IMR-90 (cell line): Measurements from ENCODE around the gene CMTR1. TPM values are rescaled to one million over a fixed set of nuclear protein-coding genes. Genes with fewer than 3 reads are reported as not detected.

Experiments used
- ATAC-seq: fragments of 200-7000 bp; cut with Tn5 transposase; 2 replicates; pipeline ENCODE4 v1.9.1; 2020; ENCODE audit warnings: low read depth, mild to moderate bottlenecking, moderate library complexity
- BruUV-seq: library from RNA; stranded (reverse); fragments of 400-500 nt; replicated peaks from 2 replicates; lab custom pipeline; 2021; lab: Mats Ljungman, UMichigan
- CTCF ChIA-PET: fragments of 300-600 bp; formaldehyde crosslinking; extraction: SDS; loops from one replicate; lab custom pipeline; 2021; ENCODE audit warnings: antibody characterized with exemption; lab: Yijun Ruan, JAX
- POLR2A ChIA-PET: fragments of 300-600 bp; sonication (Branson Sonifier 250); formaldehyde crosslinking; loops from one replicate; lab custom pipeline; 2022; ENCODE audit warnings: antibody characterized with exemption; ENCODE audit not compliant: unreplicated experiment; lab: Charles Lee
- DNase-seq: peaks from one replicate; pipeline ENCODE4 v3.0.0; 2013
- H2AFZ ChIP-seq: replicated peaks from 2 replicates; pipeline ENCODE3; 2013; ENCODE audit warnings: low read length, mild to moderate bottlenecking; ENCODE audit not compliant: poor library complexity
- H2AK5ac ChIP-seq: 2 replicates; pipeline ENCODE4 v1.6.1; 2013; ENCODE audit warnings: low read depth, low read length, inconsistent platforms
- H2AK9ac ChIP-seq: replicated peaks from 2 replicates; pipeline ENCODE3; 2013; ENCODE audit warnings: mild to moderate bottlenecking, low read depth, low read length, moderate library complexity; ENCODE audit not compliant: poor library complexity
- H2BK120ac ChIP-seq: 2 replicates; pipeline ENCODE4 v1.6.1; 2013; ENCODE audit warnings: low read depth, low read length, inconsistent platforms
- H2BK15ac ChIP-seq: 3 replicates; pipeline ENCODE4 v1.6.1; 2013; ENCODE audit warnings: low read depth, low read length, inconsistent platforms
- H2BK20ac ChIP-seq: 2 replicates; pipeline ENCODE4 v1.6.1; 2013; ENCODE audit warnings: low read depth, mild to moderate bottlenecking, inconsistent platforms, low read length, moderate library complexity
- H2BK5ac ChIP-seq: 2 replicates; pipeline ENCODE4 v1.6.1; 2013; ENCODE audit warnings: mild to moderate bottlenecking, low read depth, low read length, inconsistent platforms; ENCODE audit not compliant: poor library complexity, severe bottlenecking
- H3K14ac ChIP-seq: replicated peaks from 2 replicates; pipeline ENCODE4 v1.6.1; 2013; ENCODE audit warnings: low read depth, low read length, inconsistent platforms
- H3K18ac ChIP-seq: 2 replicates; pipeline ENCODE4 v1.6.1; 2013; ENCODE audit warnings: low read depth, low read length, control low read depth
- H3K23ac ChIP-seq: 2 replicates; pipeline ENCODE4 v1.6.1; 2013; ENCODE audit warnings: low read depth, low read length, inconsistent platforms
- H3K27ac ChIP-seq: 2 replicates; pipeline ENCODE4 v1.5.1; 2013; ENCODE audit warnings: mild to moderate bottlenecking, control low read depth, low read length; ENCODE audit not compliant: insufficient read depth
- H3K27me3 ChIP-seq: 2 replicates; pipeline ENCODE4 v1.6.1; 2013; ENCODE audit warnings: low read length; ENCODE audit not compliant: control insufficient read depth, insufficient read depth
- H3K36me3 ChIP-seq: 2 replicates; pipeline ENCODE4 v1.6.1; 2013; ENCODE audit warnings: low read length, mixed read lengths; ENCODE audit not compliant: control insufficient read depth, insufficient read depth
- H3K4ac ChIP-seq: 2 replicates; pipeline ENCODE4 v1.6.1; 2013; ENCODE audit warnings: low read depth, low read length, inconsistent platforms
- H3K4me1 ChIP-seq: 2 replicates; pipeline ENCODE4 v1.6.1; 2013; ENCODE audit warnings: low read length, mixed read lengths; ENCODE audit not compliant: control insufficient read depth, insufficient read depth
- H3K4me2 ChIP-seq: 2 replicates; pipeline ENCODE4 v1.6.1; 2013; ENCODE audit warnings: low read depth, mild to moderate bottlenecking, control low read depth, low read length, moderate library complexity
- H3K4me3 ChIP-seq: 2 replicates; pipeline ENCODE4 v1.5.1; 2013; ENCODE audit warnings: low read depth, mild to moderate bottlenecking, control low read depth, low read length, moderate library complexity; ENCODE audit not compliant: insufficient read depth
- H3K56ac ChIP-seq: 2 replicates; pipeline ENCODE4 v1.6.1; 2013; ENCODE audit warnings: low read length, inconsistent platforms; ENCODE audit not compliant: insufficient read depth; ENCODE audit errors: extremely low read depth
- H3K79me1 ChIP-seq, 2 experiments: 2 replicates each; pipeline ENCODE4 v1.6.1; 2013; ENCODE audit warnings: low read length in 2 of 2, inconsistent platforms in 1 of 2, low read depth in 1 of 2
- H3K9ac ChIP-seq: 2 replicates; pipeline ENCODE4 v1.6.1; 2013; ENCODE audit warnings: low read depth, low read length, control low read depth
- H3K9me1 ChIP-seq: 2 replicates; pipeline ENCODE4 v1.6.1; 2013; ENCODE audit warnings: low read length, inconsistent platforms; ENCODE audit not compliant: insufficient read depth
- H3K9me3 ChIP-seq: 2 replicates; pipeline ENCODE4 v1.6.1; 2013; ENCODE audit warnings: low read length; ENCODE audit not compliant: control insufficient read depth, insufficient read depth
- H4K20me1 ChIP-seq: 2 replicates; pipeline ENCODE4 v1.6.1; 2013; ENCODE audit warnings: low read length, inconsistent platforms; ENCODE audit not compliant: insufficient read depth
- H4K5ac ChIP-seq: 2 replicates; pipeline ENCODE4 v1.6.1; 2013; ENCODE audit warnings: mild to moderate bottlenecking, low read depth, low read length, control low read depth
- H4K8ac ChIP-seq, 2 experiments: 2 replicates each; pipeline ENCODE4 v1.6.1; 2013; ENCODE audit warnings: low read depth in 2 of 2, low read length in 2 of 2, control low read depth in 1 of 2, inconsistent platforms in 1 of 2
- H4K91ac ChIP-seq: 2 replicates; pipeline ENCODE4 v1.6.1; 2013; ENCODE audit warnings: low read depth, low read length, inconsistent platforms; ENCODE audit not compliant: insufficient read depth
- FOS ChIP-seq: fragments of 150-350 bp; IDR thresholded peaks from 2 replicates; pipeline ENCODE4 v1.6.1; 2016; ENCODE audit warnings: low read depth, low read length
- MAFK ChIP-seq: IDR thresholded peaks from 2 replicates; pipeline ENCODE4 v1.6.1; 2012; ENCODE audit warnings: low read depth, low read length, improper control_type of control experiment
- MAZ ChIP-seq: IDR thresholded peaks from 2 replicates; pipeline ENCODE4 v1.6.1; 2012; ENCODE audit warnings: low read depth, mild to moderate bottlenecking, low read length, improper control_type of control experiment, moderate library complexity, borderline replicate concordance
- NFE2L2 ChIP-seq: fragments of 150-350 bp; IDR thresholded peaks from 2 replicates; pipeline ENCODE4 v1.6.1; 2016; ENCODE audit warnings: low read depth, mild to moderate bottlenecking, low read length
- RAD21 ChIP-seq: IDR thresholded peaks from 2 replicates; pipeline ENCODE4 v1.6.1; 2012; ENCODE audit warnings: low read length, improper control_type of control experiment
- RCOR1 ChIP-seq: IDR thresholded peaks from 2 replicates; pipeline ENCODE4 v1.6.1; 2012; ENCODE audit warnings: mild to moderate bottlenecking, low read length, improper control_type of control experiment; ENCODE audit not compliant: insufficient replicate concordance
- SMC3 ChIP-seq: fragments of 150-350 bp; IDR thresholded peaks from 2 replicates; pipeline ENCODE4 v1.6.1; 2016; ENCODE audit warnings: low read depth, mild to moderate bottlenecking, antibody characterized with exemption, low read length, moderate library complexity
- dilution Hi-C: fragments of 300-500 bp; cut with HindIII; formaldehyde crosslinking; loops from one replicate; pipeline ENCODE4 v1.14.3; 2018; ENCODE audit warnings: low sequenced_read_pairs; ENCODE audit not compliant: unreplicated experiment
- in situ Hi-C: fragments of 300-500 bp; cut with MboI; formaldehyde crosslinking; loops from 3 replicates; pipeline ENCODE4 v1.14.3; 2019; ENCODE audit warnings: low sequenced_read_pairs, inconsistent platforms, mixed read lengths
- intact Hi-C: fragments of 100-400 bp; cut with micrococcal nuclease; formaldehyde crosslinking; loops from 2 replicates; pipeline ENCODE4 v1.10.0; 2022
- polyA plus RNA-seq, 3 experiments: library from polyadenylated mRNA; depleted of rRNA; stranded (reverse); fragments of >200 nt; gene quantifications; 2 replicates each; pipeline ENCODE4 v1.2.3, GENCODE V29; 2012; ENCODE audit warnings: low replicate concordance in 1 of 3
- total RNA-seq: library from RNA; depleted of rRNA; stranded (reverse); fragments of >200 nt; gene quantifications from 2 replicates; pipeline ENCODE4 v1.2.3, GENCODE V29; 2012
- TF ChIP-seq, protein P1 (sequence below): fragments of 150-350 bp; IDR thresholded peaks from 2 replicates; pipeline ENCODE4 v1.6.1; 2017; ENCODE audit warnings: mild to moderate bottlenecking, antibody characterized with exemption, low read length, low read depth
- TF ChIP-seq, protein P2 (sequence below): fragments of 150-350 bp; IDR thresholded peaks from 2 replicates; pipeline ENCODE4 v1.6.1; 2016; ENCODE audit warnings: low read depth, mild to moderate bottlenecking, low read length, moderate library complexity, borderline replicate concordance

The CMTR1 gene
- total and polyA plus RNA-seq, 2 of the 4 experiments (the other 2 are of a cell fraction): 22.6 to 30.1 TPM

DNA sequence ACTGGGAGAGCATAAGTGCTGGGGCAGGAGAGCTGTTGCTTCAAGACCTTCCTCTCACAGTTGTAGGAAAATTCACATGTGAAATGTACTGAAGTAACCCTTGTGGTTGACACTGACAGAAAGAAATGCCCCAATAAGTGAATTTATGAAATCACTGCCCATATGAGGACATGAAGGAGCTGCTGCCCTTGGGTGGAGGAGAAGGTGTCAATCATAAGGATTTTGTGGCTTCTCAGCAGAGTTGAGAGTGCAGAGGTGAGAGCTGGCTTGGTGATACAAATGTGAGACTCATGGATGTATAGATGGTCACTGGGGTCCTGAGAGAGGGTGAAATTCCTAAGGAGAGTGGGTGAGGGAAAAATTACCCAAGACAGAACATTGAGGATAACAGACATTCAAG lies 33.9 kb upstream of the CMTR1 start:
- no TSS peak for BruUV-seq

More for the DNA sequence above, 33.9 kb upstream of the CMTR1 start:
- dilution Hi-C loops (no loop called here), in situ Hi-C loops (no loop called here), intact Hi-C loops (no loop called here)
- H4K5ac ChIP-seq: no peak overlapping the region
- POLR2A ChIA-PET: no interaction called here
- H2AK9ac ChIP-seq: no peak overlapping the region
- no peak overlapping the region for H3K18ac ChIP-seq
- no peak overlapping the region for H3K4me2 ChIP-seq
- no peak for DNase-seq
- H3K27ac ChIP-seq: no peak overlapping the region
- no peak overlapping the region for H2BK20ac ChIP-seq
- CTCF ChIA-PET: interaction anchor here (0.6 kb wide), 1 partner anchor 29 kb away, joined by 6 read pairs; no protein-coding TSS in a partner anchor
- no peak overlapping the region for H3K4me3 ChIP-seq
- no peak overlapping the region for H2BK15ac ChIP-seq
- H3K36me3 ChIP-seq: no peaks in the 10 kb centered on the region; the same call in 1 of the 2 replicates
- H4K8ac ChIP-seq: no peak overlapping the region
- no peaks in the 10 kb centered on the region for H3K79me1 ChIP-seq
- no peaks in the 10 kb centered on the region for H4K20me1 ChIP-seq
- no peak overlapping the region for H3K56ac ChIP-seq
- H2AK5ac ChIP-seq: no peak overlapping the region
- no peak overlapping the region for H3K14ac ChIP-seq
- H3K27me3 ChIP-seq: peaks cover 16% of the 10 kb centered on the region
- no peak overlapping the region for H3K9ac ChIP-seq
- no peaks in the 10 kb centered on the region for H3K9me3 ChIP-seq
- no peak overlapping the region for H2BK120ac ChIP-seq
- no peak overlapping the region for H3K23ac ChIP-seq
- H2AFZ ChIP-seq: no peak overlapping the region
- ATAC-seq: no peak
- H4K91ac ChIP-seq: no peak overlapping the region
- H3K4ac ChIP-seq: no peak overlapping the region
- H2BK5ac ChIP-seq: no peak overlapping the region
- TF ChIP-seq SMC3 (no peak), MAFK (no peak), MAZ (no peak), RCOR1 (no peak), RAD21 (no peak), FOS (no peak), NFE2L2 (no peak)
- TF ChIP-seq, protein P1, sequence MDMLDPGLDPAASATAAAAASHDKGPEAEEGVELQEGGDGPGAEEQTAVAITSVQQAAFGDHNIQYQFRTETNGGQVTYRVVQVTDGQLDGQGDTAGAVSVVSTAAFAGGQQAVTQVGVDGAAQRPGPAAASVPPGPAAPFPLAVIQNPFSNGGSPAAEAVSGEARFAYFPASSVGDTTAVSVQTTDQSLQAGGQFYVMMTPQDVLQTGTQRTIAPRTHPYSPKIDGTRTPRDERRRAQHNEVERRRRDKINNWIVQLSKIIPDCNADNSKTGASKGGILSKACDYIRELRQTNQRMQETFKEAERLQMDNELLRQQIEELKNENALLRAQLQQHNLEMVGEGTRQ: no peak
- TF ChIP-seq, protein P2, sequence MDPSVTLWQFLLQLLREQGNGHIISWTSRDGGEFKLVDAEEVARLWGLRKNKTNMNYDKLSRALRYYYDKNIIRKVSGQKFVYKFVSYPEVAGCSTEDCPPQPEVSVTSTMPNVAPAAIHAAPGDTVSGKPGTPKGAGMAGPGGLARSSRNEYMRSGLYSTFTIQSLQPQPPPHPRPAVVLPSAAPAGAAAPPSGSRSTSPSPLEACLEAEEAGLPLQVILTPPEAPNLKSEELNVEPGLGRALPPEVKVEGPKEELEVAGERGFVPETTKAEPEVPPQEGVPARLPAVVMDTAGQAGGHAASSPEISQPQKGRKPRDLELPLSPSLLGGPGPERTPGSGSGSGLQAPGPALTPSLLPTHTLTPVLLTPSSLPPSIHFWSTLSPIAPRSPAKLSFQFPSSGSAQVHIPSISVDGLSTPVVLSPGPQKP: no peak
- no peaks in the 10 kb centered on the region for H3K4me1 ChIP-seq
- no peaks in the 10 kb centered on the region for H3K9me1 ChIP-seq
